Nephron (organoid): ENCODE measurements around the gene CNBD2.
"Not testable (repeated sequence)": the region's sequence is repeated elsewhere in the genome, so short reads cannot be mapped to it uniquely, and the experiment has no call there.

Experiments
- H3K27ac Mint-ChIP-seq, 3 experiments: 2 replicates each; pipeline ENCODE4 v1.8.0; 2020; ENCODE audit warnings: mixed read lengths in 3 of 3, mild to moderate bottlenecking in 2 of 3, moderate library complexity in 1 of 3
- H3K27me3 Mint-ChIP-seq: 2 replicates; pipeline ENCODE4 v1.8.0; 2021; ENCODE audit warnings: low read depth, mild to moderate bottlenecking, moderate library complexity, mixed read lengths
- H3K36me3 Mint-ChIP-seq: 2 replicates; pipeline ENCODE4 v1.8.0; 2020; ENCODE audit warnings: low read depth, mixed read lengths
- H3K4me1 Mint-ChIP-seq: 2 replicates; pipeline ENCODE4 v1.8.0; 2020; ENCODE audit warnings: mixed read lengths
- H3K4me3 Mint-ChIP-seq, 3 experiments: 2 replicates each; pipeline ENCODE4 v1.8.0; 2020; ENCODE audit warnings: mild to moderate bottlenecking in 3 of 3, mixed read lengths in 3 of 3, moderate library complexity in 2 of 3
- H3K9me3 Mint-ChIP-seq: 2 replicates; pipeline ENCODE4 v1.8.0; 2020; ENCODE audit warnings: mixed read lengths
- CTCF ChIP-seq, 3 experiments: fragments of 200-600 bp; sonication (generic); IDR thresholded peaks; one replicate each; pipeline ENCODE4 v1.5.0; 2021; ENCODE audit warnings: antibody characterized with exemption in 3 of 3; ENCODE audit not compliant: unreplicated experiment in 3 of 3

CNBD2 gene

GRCh38 chr20:36040571-36040970 is 72.2 kb downstream of the CNBD2 start:
- Mint-ChIP-seq H3K9me3 (no peaks in the 10 kb centered on the region), H3K4me1 (no peaks in the 10 kb centered on the region), H3K27me3 (no peaks in the 10 kb centered on the region), H3K27ac (no peak overlapping the region), H3K4me3 (no peak overlapping the region), H3K36me3 (peaks cover 21% of the 10 kb centered on the region)
- TF ChIP-seq CTCF (IDR thresholded peaks at IDR 0.05; ENCODE audit: unreplicated experiment in 3 of 3), result no peak

GRCh38 chr20:36043441-36043840 is 75.1 kb downstream of the CNBD2 start:
- no peak for TF ChIP-seq CTCF (IDR thresholded peaks at IDR 0.05; ENCODE audit: unreplicated experiment in 3 of 3)
- H3K27me3 Mint-ChIP-seq, result no peaks in the 10 kb centered on the region
- peaks cover 36% of the 10 kb centered on the region for H3K36me3 Mint-ChIP-seq
- no peaks in the 10 kb centered on the region for H3K9me3 Mint-ChIP-seq
- H3K4me3 Mint-ChIP-seq, result no peak overlapping the region
- H3K4me1 Mint-ChIP-seq, result peaks cover 21% of the 10 kb centered on the region
- H3K27ac Mint-ChIP-seq, result no peak overlapping the region

GRCh38 chr20:36043892-36044515 is 75.6 kb downstream of the CNBD2 start:
- no peaks in the 10 kb centered on the region for H3K9me3 Mint-ChIP-seq
- H3K27ac Mint-ChIP-seq, result no peak overlapping the region
- no peak overlapping the region for H3K4me3 Mint-ChIP-seq
- H3K4me1 Mint-ChIP-seq, result peaks cover 27% of the 10 kb centered on the region
- peaks cover 42% of the 10 kb centered on the region for H3K36me3 Mint-ChIP-seq
- TF ChIP-seq CTCF (IDR thresholded peaks at IDR 0.05; ENCODE audit: unreplicated experiment in 3 of 3), result no peak
- no peaks in the 10 kb centered on the region for H3K27me3 Mint-ChIP-seq

GRCh38 chr20:36045373-36045714 is 77.0 kb downstream of the CNBD2 start:
- H3K27me3 Mint-ChIP-seq, result no peaks in the 10 kb centered on the region
- TF ChIP-seq CTCF (IDR thresholded peaks at IDR 0.05; ENCODE audit: unreplicated experiment in 3 of 3), result no peak
- peaks cover 47% of the 10 kb centered on the region for H3K36me3 Mint-ChIP-seq
- H3K27ac Mint-ChIP-seq, result no peak overlapping the region
- no peak overlapping the region for H3K4me3 Mint-ChIP-seq
- no peaks in the 10 kb centered on the region for H3K9me3 Mint-ChIP-seq
- peaks cover 28% of the 10 kb centered on the region for H3K4me1 Mint-ChIP-seq

GRCh38 chr20:36046073-36046798 is 77.8 kb downstream of the CNBD2 start:
- H3K4me3 Mint-ChIP-seq, result peak overlapping the region in 1 of 3 experiments; percentile 10
- not testable (repeated sequence) for H3K27ac Mint-ChIP-seq, H3K27me3 Mint-ChIP-seq, H3K9me3 Mint-ChIP-seq
- peaks cover 45% of the 10 kb centered on the region for H3K36me3 Mint-ChIP-seq
- H3K4me1 Mint-ChIP-seq, result peaks cover 32% of the 10 kb centered on the region

- Mint-ChIP-seq H3K4me3 (peak overlapping the region; percentile 96 to 100 (median 96)), H3K27ac (peak overlapping the region; percentile 78 to 95 (median 91)), H3K36me3 (peaks cover 32% of the 10 kb centered on the region), H3K4me1 (peaks cover 38% of the 10 kb centered on the region)
- H3K9me3 Mint-ChIP-seq, H3K27me3 Mint-ChIP-seq: not testable (repeated sequence)
These were observed 81.0 kb downstream of the CNBD2 start for GRCh38 chr20:36049408-36049807.
